HCT116 (cell line): ENCODE measurements around the gene ACACA.

Experiments
- FOSL1 ChIP-seq: IDR thresholded peaks from 2 replicates; pipeline ENCODE4 v1.6.1; 2012; ENCODE audit warnings: low read depth
- POLR2AphosphoS5 ChIP-seq: IDR thresholded peaks from 2 replicates; pipeline ENCODE4 v1.6.1; 2011; ENCODE audit warnings: mild to moderate bottlenecking, low read depth, low read length, moderate library complexity
- RAD21 ChIP-seq: IDR thresholded peaks from 2 replicates; pipeline ENCODE4 v1.6.1; 2012; ENCODE audit warnings: low read depth, mild to moderate bottlenecking
- ZBTB33 ChIP-seq: IDR thresholded peaks from 2 replicates; pipeline ENCODE4 v1.6.1; 2011; ENCODE audit warnings: mild to moderate bottlenecking, low read length, moderate library complexity; ENCODE audit not compliant: insufficient replicate concordance; ENCODE audit errors: extremely low read depth
- TF ChIP-seq, protein P1 (sequence below), 3 experiments: fragments of 200-600 bp in 1 of 3; sonication (generic) in 1 of 3; IDR thresholded peaks in 2 of 3; conservative IDR thresholded peaks in 1 of 3; 2 replicates each; pipeline ENCODE4 v1.5.1; 2012 to 2017; ENCODE audit warnings: low read depth in 2 of 3, low read length in 2 of 3, antibody characterized with exemption in 1 of 3, borderline replicate concordance in 1 of 3, control low read depth in 1 of 3, mild to moderate bottlenecking in 1 of 3, mixed read lengths in 1 of 3, mixed run types in 1 of 3, moderate library complexity in 1 of 3; ENCODE audit not compliant: insufficient read depth in 1 of 3

GRCh38 chr17:37043201-37043600, 363.4 kb downstream of the ACACA start:
- TF ChIP-seq, protein P1, sequence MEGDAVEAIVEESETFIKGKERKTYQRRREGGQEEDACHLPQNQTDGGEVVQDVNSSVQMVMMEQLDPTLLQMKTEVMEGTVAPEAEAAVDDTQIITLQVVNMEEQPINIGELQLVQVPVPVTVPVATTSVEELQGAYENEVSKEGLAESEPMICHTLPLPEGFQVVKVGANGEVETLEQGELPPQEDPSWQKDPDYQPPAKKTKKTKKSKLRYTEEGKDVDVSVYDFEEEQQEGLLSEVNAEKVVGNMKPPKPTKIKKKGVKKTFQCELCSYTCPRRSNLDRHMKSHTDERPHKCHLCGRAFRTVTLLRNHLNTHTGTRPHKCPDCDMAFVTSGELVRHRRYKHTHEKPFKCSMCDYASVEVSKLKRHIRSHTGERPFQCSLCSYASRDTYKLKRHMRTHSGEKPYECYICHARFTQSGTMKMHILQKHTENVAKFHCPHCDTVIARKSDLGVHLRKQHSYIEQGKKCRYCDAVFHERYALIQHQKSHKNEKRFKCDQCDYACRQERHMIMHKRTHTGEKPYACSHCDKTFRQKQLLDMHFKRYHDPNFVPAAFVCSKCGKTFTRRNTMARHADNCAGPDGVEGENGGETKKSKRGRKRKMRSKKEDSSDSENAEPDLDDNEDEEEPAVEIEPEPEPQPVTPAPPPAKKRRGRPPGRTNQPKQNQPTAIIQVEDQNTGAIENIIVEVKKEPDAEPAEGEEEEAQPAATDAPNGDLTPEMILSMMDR (IDR thresholded peaks at IDR 0.05 in 2 of 3, conservative IDR thresholded peaks at IDR 0.05 in 1 of 3; ENCODE audit: borderline replicate concordance in 1 of 3, insufficient read depth in 1 of 3, low read depth in 2 of 3, low read length in 2 of 3) = no peak
- TF ChIP-seq POLR2AphosphoS5 = no peak
- no peak for TF ChIP-seq FOSL1
- TF ChIP-seq ZBTB33 = no peak
- TF ChIP-seq RAD21 = no peak
